ENCODE data around the gene WDR20. TPM values are rescaled to one million over a fixed set of nuclear protein-coding genes. Genes with fewer than 3 reads are reported as not detected.

The WDR20 gene
- polyA plus RNA-seq, 4 donors: 14.6 to 33.1 (median 23.3) TPM

DNA sequence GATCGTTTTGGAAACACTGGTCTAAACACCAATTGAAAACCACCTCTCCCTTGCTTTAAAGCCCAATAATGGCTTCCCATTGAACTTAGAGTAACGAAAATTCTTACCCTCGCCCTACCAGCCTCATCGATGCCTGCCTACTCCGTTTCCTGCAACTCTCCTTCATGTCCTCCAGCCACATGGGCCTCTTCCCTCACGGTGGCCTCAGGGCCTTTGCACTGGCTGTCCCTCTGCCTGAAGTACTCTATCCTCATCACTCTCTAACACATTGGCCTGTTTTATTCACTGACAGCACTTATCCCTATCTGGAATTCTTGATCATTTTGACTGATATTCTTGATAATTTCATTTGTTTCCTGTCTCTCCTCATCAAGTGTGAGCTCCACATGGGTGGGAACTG is 118.4 kb downstream of the WDR20 start:
- DNase-seq (no peak), FAIRE-seq (no peak)
- Histone ChIP-seq H3K9me3 (ENCODE audit: control insufficient read depth in 2 of 2, insufficient read depth in 1 of 2, low read depth in 1 of 2, low read length in 1 of 2) (no peaks in the 10 kb centered on the region), H3K4me1 (ENCODE audit: control insufficient read depth in 3 of 3, insufficient read depth in 2 of 3, low read depth in 1 of 3, low read length in 2 of 3) (no peaks in the 10 kb centered on the region), H3K36me3 (ENCODE audit: control insufficient read depth in 3 of 3, insufficient read depth in 2 of 3, low read depth in 1 of 3, low read length in 3 of 3) (peaks cover 0 to 7% (median 0%) of the 10 kb centered on the region in 3 donors), H3K4me3 (ENCODE audit: low read depth in 1 of 3, low read length in 3 of 3) (no peak overlapping the region), H3K27me3 (ENCODE audit: control insufficient read depth in 3 of 3, insufficient read depth in 3 of 3, low read length in 3 of 3) (no peaks in the 10 kb centered on the region), H3K27ac (ENCODE audit: low read depth in 1 of 3, low read length in 2 of 3) (no peak overlapping the region)
- WGBS, 3 donors: 92 to 95% (median 94%) methylated on average over 6 of the region's 6 CpGs

Other genes starting within 250 kb of the WDR20 start
- 100 to 1,000 TPM in 2 of 4 donors, 10 to 100 TPM in 2; 74.3 to 248 (median 116) TPM for gene DYNC1H1, start 175.3 kb upstream of the WDR20 start, polyA plus RNA-seq
- 100 to 1,000 TPM; 169 to 513 (median 306) TPM for gene HSP90AA1, start 52.9 kb upstream of the WDR20 start, polyA plus RNA-seq
- gene MOK, start 165.3 kb downstream of the WDR20 start, polyA plus RNA-seq: 10 to 100 TPM in 1 of 4 donors, 1 to 10 TPM in 3; 2.9 to 11.5 (median 4.7) TPM
- 10 to 100 TPM in 2 of 4 donors, 1 to 10 TPM in 2; 7.8 to 21.7 (median 14.3) TPM for gene ZNF839, start 179.8 kb downstream of the WDR20 start, polyA plus RNA-seq
- gene CINP, start 223.0 kb downstream of the WDR20 start, polyA plus RNA-seq: 10 to 100 TPM; 30.9 to 39.7 (median 36.1) TPM
- gene TECPR2, start 223.0 kb downstream of the WDR20 start, polyA plus RNA-seq: 10 to 100 TPM in 1 of 4 donors, 1 to 10 TPM in 3; 3.2 to 10.6 (median 7.6) TPM